ENCODE measurements around the gene ST3GAL3.
A peak's percentile ranks its signal among the peaks of the same experiment; 100 is the strongest.

ST3GAL3 gene

GRCh38 chr1:43707190-43708001 lies at the start of gene ST3GAL3:
Gene ST3GAL3, plus strand, starts transcription at chr1:43707536. Its CDS starts 28,727 bp downstream, at chr1:43736263.
- DNase-seq = peak; percentile 94

- no peak for DNase-seq
These were observed 47.8 kb upstream of the ST3GAL3 start for GRCh38 chr1:43659212-43660166.

- no peak for DNase-seq
These were observed 47.0 kb upstream of the ST3GAL3 start for GRCh38 chr1:43660355-43660754.

GRCh38 chr1:43664369-43664768 lies 43.0 kb upstream of the ST3GAL3 start:
- DNase-seq = no peak

- no peak for DNase-seq
These were observed 40.7 kb upstream of the ST3GAL3 start for GRCh38 chr1:43666608-43667007.

GRCh38 chr1:43668956-43669355 lies 38.4 kb upstream of the ST3GAL3 start:
- no peak for DNase-seq

GRCh38 chr1:43669878-43670277 lies 37.5 kb upstream of the ST3GAL3 start:
- no peak for DNase-seq

GRCh38 chr1:43671193-43671592 lies 36.1 kb upstream of the ST3GAL3 start:
- DNase-seq = no peak

GRCh38 chr1:43671626-43672330 lies 35.6 kb upstream of the ST3GAL3 start:
- no peak for DNase-seq

- no peak for DNase-seq
These were observed 34.1 kb upstream of the ST3GAL3 start for GRCh38 chr1:43673261-43673660.

- no peak for DNase-seq
These were observed 28.4 kb upstream of the ST3GAL3 start for GRCh38 chr1:43678940-43679339.

- no peak for DNase-seq
These were observed 23.8 kb upstream of the ST3GAL3 start for GRCh38 chr1:43683560-43683959.

- no peak for DNase-seq
These were observed 20.5 kb upstream of the ST3GAL3 start for GRCh38 chr1:43686801-43687200.

GRCh38 chr1:43687301-43688108 lies 19.8 kb upstream of the ST3GAL3 start:
- no peak for DNase-seq

GRCh38 chr1:43688109-43688387 lies 19.3 kb upstream of the ST3GAL3 start:
- no peak for DNase-seq

GRCh38 chr1:43688594-43689000 lies 18.7 kb upstream of the ST3GAL3 start:
- DNase-seq = no peak

GRCh38 chr1:43689289-43689688 lies 18.0 kb upstream of the ST3GAL3 start:
- DNase-seq = no peak

- DNase-seq = no peak
These were observed 15.2 kb upstream of the ST3GAL3 start for GRCh38 chr1:43691871-43692815.

- no peak for DNase-seq
These were observed 14.0 kb upstream of the ST3GAL3 start for GRCh38 chr1:43693371-43693770.

- no peak for DNase-seq
These were observed 8.1 kb upstream of the ST3GAL3 start for GRCh38 chr1:43699281-43699680.

GRCh38 chr1:43703836-43704235 lies 3.5 kb upstream of the ST3GAL3 start:
- no peak for DNase-seq
